CD14-positive monocyte (primary cell): ENCODE results near the gene PLXDC2. TPM values are rescaled to one million over a fixed set of nuclear protein-coding genes. Genes with fewer than 3 reads are reported as not detected.
A peak's percentile ranks its signal among the peaks of the same experiment; 100 is the strongest.

Experiments used
- DNase-seq, 3 donors: peaks; one replicate each; pipeline ENCODE4 v3.0.0-alpha.2; 2011 to 2022
- H2AFZ ChIP-seq: 2 replicates; pipeline ENCODE4 v1.6.0; 2012; ENCODE audit warnings: mild to moderate bottlenecking, low read depth, low read length, inconsistent platforms; ENCODE audit not compliant: insufficient read depth, poor library complexity, severe bottlenecking
- H3K27ac ChIP-seq, 2 donors: 1 replicate in 1 of 2; 2 replicates in 1 of 2; pipeline ENCODE4 v1.5.1; 2012 to 2013; ENCODE audit warnings: low read length in 2 of 2, control low read depth in 1 of 2, inconsistent platforms in 1 of 2, low read depth in 1 of 2, mild to moderate bottlenecking in 1 of 2
- H3K27me3 ChIP-seq, 2 donors: one replicate each; pipeline versions ENCODE4 v1.6.0 to v1.6.1; 2011 to 2013; ENCODE audit warnings: low read length in 2 of 2; ENCODE audit not compliant: control insufficient read depth in 2 of 2, insufficient read depth in 2 of 2
- H3K36me3 ChIP-seq, 2 donors: replicated peaks in 1 of 2; 1 replicate in 1 of 2; 2 replicates in 1 of 2; pipeline versions ENCODE4 v1.5.1 to v1.6.1; 2012 to 2013; ENCODE audit warnings: low read length in 2 of 2, control low read depth in 1 of 2, inconsistent platforms in 1 of 2, mild to moderate bottlenecking in 1 of 2; ENCODE audit not compliant: insufficient read depth in 2 of 2, control insufficient read depth in 1 of 2
- H3K4me1 ChIP-seq, 2 donors: 1 replicate in 1 of 2; 2 replicates in 1 of 2; pipeline versions ENCODE4 v1.5.1 to v1.6.1; 2012 to 2013; ENCODE audit warnings: low read length in 2 of 2, control low read depth in 1 of 2, inconsistent platforms in 1 of 2, mild to moderate bottlenecking in 1 of 2, moderate library complexity in 1 of 2; ENCODE audit not compliant: insufficient read depth in 2 of 2, control insufficient read depth in 1 of 2
- H3K4me2 ChIP-seq: replicated peaks from 2 replicates; pipeline ENCODE3; 2012; ENCODE audit warnings: low read length, moderate library complexity, mild to moderate bottlenecking; ENCODE audit not compliant: poor library complexity, severe bottlenecking; ENCODE audit errors: extremely low read depth
- H3K4me3 ChIP-seq, 3 experiments: fragments of 200-600 bp in 1 of 3; sonication (generic) in 1 of 3; replicated peaks in 1 of 3; 1 replicate in 2 of 3; 2 replicates in 1 of 3; pipeline ENCODE4 v1.5.1; 2011 to 2013; ENCODE audit warnings: low read length in 3 of 3, mild to moderate bottlenecking in 3 of 3, control low read depth in 2 of 3, low read depth in 2 of 3, inconsistent platforms in 1 of 3, moderate library complexity in 1 of 3
- H3K79me2 ChIP-seq: 2 replicates; pipeline ENCODE4 v1.6.0; 2012; ENCODE audit warnings: mild to moderate bottlenecking, control low read depth, inconsistent platforms, low read length, moderate library complexity; ENCODE audit not compliant: insufficient read depth
- H3K9ac ChIP-seq: 2 replicates; pipeline ENCODE4 v1.6.0; 2017; ENCODE audit warnings: low read length, mild to moderate bottlenecking; ENCODE audit not compliant: insufficient read depth, poor library complexity, severe bottlenecking
- H3K9me3 ChIP-seq, 2 donors: replicated peaks in 1 of 2; 1 replicate in 1 of 2; 2 replicates in 1 of 2; pipeline versions ENCODE4 v1.5.1 to v1.6.1; 2012 to 2013; ENCODE audit warnings: low read length in 2 of 2, control low read depth in 1 of 2; ENCODE audit not compliant: control insufficient read depth in 1 of 2, insufficient read depth in 1 of 2
- H4K20me1 ChIP-seq: 2 replicates; pipeline ENCODE4 v1.6.0; 2012; ENCODE audit warnings: mild to moderate bottlenecking, low read length, control low read depth, moderate library complexity; ENCODE audit not compliant: insufficient read depth
- H3K27ac Mint-ChIP-seq, 7 donors: one replicate each; pipeline ENCODE4 v1.8.0; 2020; ENCODE audit warnings: mild to moderate bottlenecking in 7 of 7, mixed read lengths in 7 of 7, moderate library complexity in 6 of 7, inconsistent platforms in 2 of 7
- H3K27me3 Mint-ChIP-seq, 3 donors: one replicate each; pipeline ENCODE4 v1.8.0; 2021 to 2022; ENCODE audit warnings: low read depth in 3 of 3, mild to moderate bottlenecking in 3 of 3, mixed read lengths in 3 of 3, moderate library complexity in 3 of 3, inconsistent platforms in 1 of 3
- H3K36me3 Mint-ChIP-seq, 2 donors: one replicate each; pipeline ENCODE4 v1.8.0; 2020; ENCODE audit warnings: mixed read lengths in 2 of 2, inconsistent platforms in 1 of 2, mild to moderate bottlenecking in 1 of 2
- H3K4me1 Mint-ChIP-seq: one replicate; pipeline ENCODE4 v1.8.0; 2020; ENCODE audit warnings: mild to moderate bottlenecking, mixed read lengths
- H3K4me3 Mint-ChIP-seq, 2 donors: one replicate each; pipeline ENCODE4 v1.8.0; 2020; ENCODE audit warnings: mild to moderate bottlenecking in 2 of 2, mixed read lengths in 2 of 2, moderate library complexity in 1 of 2
- H3K9me3 Mint-ChIP-seq, 7 donors: one replicate each; pipeline ENCODE4 v1.8.0; 2020 to 2022; ENCODE audit warnings: mixed read lengths in 7 of 7, mild to moderate bottlenecking in 6 of 7, moderate library complexity in 6 of 7, inconsistent platforms in 2 of 7
- CTCF ChIP-seq: fragments of 200-600 bp; IDR thresholded peaks from one replicate; pipeline ENCODE4 v1.8.0; 2022; ENCODE audit warnings: antibody characterized with exemption, mild to moderate bottlenecking
- WGBS: methylation state at CpG from one replicate; pipeline ENCODE4 v1.1.5; 2013; ENCODE audit warnings: missing lambda C conversion rate; ENCODE audit not compliant: insufficient coverage; 5-methylcytosine and 5-hydroxymethylcytosine counted together
- intact Hi-C, 2 donors: fragments of 100-400 bp; cut with micrococcal nuclease; formaldehyde crosslinking; loops; one replicate each; pipeline versions ENCODE4 v1.15.0 to v1.15.1; 2023
- polyA plus RNA-seq, 3 donors: library from polyadenylated mRNA; depleted of rRNA in 1 of 3; unstranded in 2 of 3; stranded (reverse) in 1 of 3; fragments of 300-500 nt in 2 of 3; fragments of >200 nt in 1 of 3; fragmentation: Illumina TruSeq in 2 of 3; gene quantifications; 1 replicate in 2 of 3; 2 replicates in 1 of 3; pipeline ENCODE4 v1.2.3, GENCODE V29; 2012 to 2021

PLXDC2 gene
- polyA plus RNA-seq, 3 donors: 37.5 to 128 (median 93.6) TPM

GRCh38 chr10:19946791-19947190, 130.6 kb downstream of the PLXDC2 start:
- peaks cover 0 to 4% of the 10 kb centered on the region in 2 donors for H3K36me3 ChIP-seq
- no peak overlapping the region for H3K9ac ChIP-seq
- peak overlapping the region in 1 of 2 donors; percentile 28 for H3K27ac ChIP-seq
- H3K9me3 ChIP-seq: no peaks in the 10 kb centered on the region
- H3K4me3 Mint-ChIP-seq: no peak overlapping the region
- DNase-seq: no peak
- peak overlapping the region in 4 of 7 donors; percentile 26 to 64 (median 60) for H3K27ac Mint-ChIP-seq
- H3K9me3 Mint-ChIP-seq: peaks cover 0 to 2% (median 0%) of the 10 kb centered on the region in 7 donors
- intact Hi-C loops: no loop called here
- H3K27me3 Mint-ChIP-seq: no peaks in the 10 kb centered on the region
- H4K20me1 ChIP-seq: peaks cover 100% of the 10 kb centered on the region
- peaks cover 37% of the 10 kb centered on the region for H3K79me2 ChIP-seq
- peaks cover 23 to 41% of the 10 kb centered on the region in 2 donors for H3K36me3 Mint-ChIP-seq
- peaks cover 18% of the 10 kb centered on the region for H3K4me1 Mint-ChIP-seq
- peaks cover 0 to 4% of the 10 kb centered on the region in 2 donors for H3K4me1 ChIP-seq
- no peaks in the 10 kb centered on the region for H3K27me3 ChIP-seq
- H3K4me3 ChIP-seq: no peak overlapping the region
- H2AFZ ChIP-seq: no peak overlapping the region
- 95% methylated on average over 5 of the region's 8 CpGs for WGBS
- no peak for TF ChIP-seq CTCF
- H3K4me2 ChIP-seq: no peak overlapping the region

DNA sequence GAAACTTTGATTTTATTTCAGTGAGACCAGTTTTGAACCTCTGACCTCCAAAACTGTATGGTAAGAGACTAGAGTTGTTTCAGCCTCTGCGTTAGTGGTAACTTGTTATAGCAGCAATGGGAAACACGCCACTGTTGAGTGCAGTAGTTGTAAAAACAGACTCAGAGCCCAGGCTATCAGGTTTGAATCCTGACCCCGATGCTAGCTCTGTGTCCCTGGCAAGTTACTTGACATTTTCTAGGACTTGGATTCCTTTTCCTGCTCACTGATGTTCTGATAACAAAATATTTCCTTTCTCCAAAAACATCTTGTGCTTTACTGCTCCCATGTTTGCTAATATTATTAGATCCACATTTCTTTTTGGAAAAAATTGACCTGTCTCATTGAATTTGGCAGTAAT, 131.0 kb downstream of the PLXDC2 start:
- WGBS: 61% methylated on average over 2 of the region's 3 CpGs
- H3K4me1 ChIP-seq: peaks cover 0 to 4% of the 10 kb centered on the region in 2 donors
- no peaks in the 10 kb centered on the region for H3K27me3 ChIP-seq
- H3K9me3 ChIP-seq: no peaks in the 10 kb centered on the region
- H3K79me2 ChIP-seq: peaks cover 36% of the 10 kb centered on the region
- Mint-ChIP-seq H3K36me3 (peaks cover 21 to 39% of the 10 kb centered on the region in 2 donors), H3K4me1 (peaks cover 18% of the 10 kb centered on the region), H3K4me3 (no peak overlapping the region), H3K27ac (peak overlapping the region in 1 of 7 donors; percentile 63), H3K27me3 (no peaks in the 10 kb centered on the region), H3K9me3 (peaks cover 0 to 2% (median 0%) of the 10 kb centered on the region in 7 donors)
- no peak overlapping the region for H3K4me2 ChIP-seq
- H3K9ac ChIP-seq: no peak overlapping the region
- no peak for TF ChIP-seq CTCF
- peak overlapping the region in 1 of 2 donors; percentile 28 for H3K27ac ChIP-seq
- H2AFZ ChIP-seq: no peak overlapping the region
- DNase-seq: no peak
- intact Hi-C loops: no loop called here
- no peak overlapping the region for H3K4me3 ChIP-seq
- peaks cover 0 to 4% of the 10 kb centered on the region in 2 donors for H3K36me3 ChIP-seq
- H4K20me1 ChIP-seq: peaks cover 100% of the 10 kb centered on the region
